Activated B cell treated with CpG ODN at 0.5 μM for 24 hours (primary cell): Measurements from ENCODE around the gene NCOA1. TPM values are rescaled to one million over a fixed set of nuclear protein-coding genes. Genes with fewer than 3 reads are reported as not detected.

Source experiments
- ATAC-seq: fragments of 200-7000 bp; cut with Tn5 transposase; one replicate; pipeline ENCODE4 v1.10.0; 2021; ENCODE audit warnings: low read depth, mild to moderate bottlenecking, moderate library complexity
- CTCF ChIA-PET: fragments of 350-600 bp; sonication (Branson Sonifier 250); formaldehyde crosslinking; loops from one replicate; lab custom pipeline; 2021; ENCODE audit warnings: antibody characterized with exemption; lab: Charles Lee
- POLR2A ChIA-PET: fragments of 350-600 bp; sonication (Branson Sonifier 250); formaldehyde crosslinking; loops from one replicate; lab custom pipeline; 2021; ENCODE audit warnings: antibody characterized with exemption; lab: Charles Lee
- DNase-seq: peaks from one replicate; pipeline ENCODE4 v3.0.0; 2022
- H3K27ac Mint-ChIP-seq: one replicate; pipeline ENCODE4 v1.8.0; 2020; ENCODE audit warnings: mixed read lengths
- H3K27me3 Mint-ChIP-seq: one replicate; pipeline ENCODE4 v1.8.0; 2021; ENCODE audit warnings: mixed read lengths
- H3K36me3 Mint-ChIP-seq: one replicate; pipeline ENCODE4 v1.8.0; 2021; ENCODE audit warnings: low read depth, mixed read lengths
- H3K4me1 Mint-ChIP-seq: one replicate; pipeline ENCODE4 v1.8.0; 2021; ENCODE audit warnings: mixed read lengths
- H3K4me3 Mint-ChIP-seq: one replicate; pipeline ENCODE4 v1.8.0; 2020; ENCODE audit warnings: mild to moderate bottlenecking, mixed read lengths
- H3K9me3 Mint-ChIP-seq: one replicate; pipeline ENCODE4 v1.8.0; 2020; ENCODE audit warnings: mixed read lengths
- CTCF ChIP-seq: fragments of 200-600 bp; IDR thresholded peaks from one replicate; pipeline ENCODE4 v1.8.0; 2022; ENCODE audit warnings: antibody characterized with exemption, mild to moderate bottlenecking
- intact Hi-C: fragments of 100-400 bp; cut with micrococcal nuclease; formaldehyde crosslinking; loops from one replicate; pipeline ENCODE4 v1.15.1; 2024
- total RNA-seq: library from RNA; stranded (reverse); gene quantifications from 2 replicates; pipeline ENCODE4 v1.2.3, GENCODE V29; 2022

Gene NCOA1
- total RNA-seq, 1 donor from 2014 or later, result 49.5 TPM

- CTCF ChIA-PET, result no interaction called here
- intact Hi-C loops, result no loop called here
- no peaks in the 10 kb centered on the region for H3K9me3 Mint-ChIP-seq
- no peaks in the 10 kb centered on the region for H3K27me3 Mint-ChIP-seq
- no peak overlapping the region for H3K4me3 Mint-ChIP-seq
- TF ChIP-seq CTCF, result no peak
- no peak overlapping the region for H3K27ac Mint-ChIP-seq
- POLR2A ChIA-PET, result no interaction called here
- H3K4me1 Mint-ChIP-seq, result no peaks in the 10 kb centered on the region
- H3K36me3 Mint-ChIP-seq, result peaks cover 25% of the 10 kb centered on the region
- DNase-seq (no peak), ATAC-seq (no peak)
Measured at GRCh38 chr2:24754985-24755705, 264.1 kb downstream of the NCOA1 start.

- CTCF ChIA-PET, result interaction anchor here (1.3 kb wide), 1 partner anchor 71 kb away, joined by 3 read pairs; no protein-coding TSS in a partner anchor
- Mint-ChIP-seq H3K36me3 (peaks cover 30% of the 10 kb centered on the region), H3K4me3 (no peak overlapping the region), H3K9me3 (no peaks in the 10 kb centered on the region), H3K27me3 (no peaks in the 10 kb centered on the region), H3K27ac (no peak overlapping the region), H3K4me1 (no peaks in the 10 kb centered on the region)
- no peak for TF ChIP-seq CTCF
- POLR2A ChIA-PET, result no interaction called here
- no peak for DNase-seq
- ATAC-seq, result no peak
- intact Hi-C loops, result no loop called here
Measured at GRCh38 chr2:24756789-24757188, 265.7 kb downstream of the NCOA1 start.

- DNase-seq (no peak), ATAC-seq (no peak)
- no peak for TF ChIP-seq CTCF
- intact Hi-C loops, result no loop called here
- Mint-ChIP-seq H3K27ac (no peak overlapping the region), H3K9me3 (no peaks in the 10 kb centered on the region), H3K4me1 (no peaks in the 10 kb centered on the region), H3K36me3 (peaks cover 59% of the 10 kb centered on the region), H3K27me3 (no peaks in the 10 kb centered on the region), H3K4me3 (no peak overlapping the region)
- ChIA-PET CTCF (no interaction called here), POLR2A (no interaction called here)
Measured at GRCh38 chr2:24761866-24762265, 270.8 kb downstream of the NCOA1 start.

GRCh38 chr2:24762518-24762917 is 271.5 kb downstream of the NCOA1 start:
- intact Hi-C loops, result no loop called here

GRCh38 chr2:24763843-24764242 is 272.8 kb downstream of the NCOA1 start:
- H3K27me3 Mint-ChIP-seq, result no peaks in the 10 kb centered on the region
- peaks cover 62% of the 10 kb centered on the region for H3K36me3 Mint-ChIP-seq
- intact Hi-C loops, result no loop called here
- no peak overlapping the region for H3K4me3 Mint-ChIP-seq
- ATAC-seq (no peak), DNase-seq (no peak)
- ChIA-PET CTCF (no interaction called here), POLR2A (interaction anchor here (0.7 kb wide), 1 partner anchor 181 kb away, joined by 4 read pairs; no protein-coding TSS in a partner anchor)
- no peaks in the 10 kb centered on the region for H3K4me1 Mint-ChIP-seq
- no peak overlapping the region for H3K27ac Mint-ChIP-seq
- H3K9me3 Mint-ChIP-seq, result no peaks in the 10 kb centered on the region
- TF ChIP-seq CTCF, result no peak

More at GRCh38 chr2:24762518-24762917, 271.5 kb downstream of the NCOA1 start:
- ATAC-seq, result no peak
- H3K27me3 Mint-ChIP-seq, result no peaks in the 10 kb centered on the region
- POLR2A ChIA-PET, result no interaction called here
- no peak for TF ChIP-seq CTCF
- CTCF ChIA-PET, result no interaction called here
- H3K4me1 Mint-ChIP-seq, result no peaks in the 10 kb centered on the region
- H3K36me3 Mint-ChIP-seq, result peaks cover 59% of the 10 kb centered on the region
- no peak overlapping the region for H3K27ac Mint-ChIP-seq
- DNase-seq, result no peak
- no peak overlapping the region for H3K4me3 Mint-ChIP-seq
- H3K9me3 Mint-ChIP-seq, result no peaks in the 10 kb centered on the region
